ENCODE results near the gene TTLL1. TPM values are rescaled to one million over a fixed set of nuclear protein-coding genes. Genes with fewer than 3 reads are reported as not detected.

Gene TTLL1
- total RNA-seq, 2 experiments from 2014 or later, result 3.9 to 4.2 TPM

- Mint-ChIP-seq H3K27me3 (no peaks in the 10 kb centered on the region), H3K27ac (peak overlapping the region; percentile 82), H3K4me1 (peaks cover 29% of the 10 kb centered on the region), H3K36me3 (peaks cover 2% of the 10 kb centered on the region), H3K9me3 (no peaks in the 10 kb centered on the region), H3K4me3 (peak overlapping the region; percentile 96)
- DNase-seq, result no peak
These were observed 73.5 kb downstream of the TTLL1 start for GRCh38 chr22:43015677-43016042.

DNA sequence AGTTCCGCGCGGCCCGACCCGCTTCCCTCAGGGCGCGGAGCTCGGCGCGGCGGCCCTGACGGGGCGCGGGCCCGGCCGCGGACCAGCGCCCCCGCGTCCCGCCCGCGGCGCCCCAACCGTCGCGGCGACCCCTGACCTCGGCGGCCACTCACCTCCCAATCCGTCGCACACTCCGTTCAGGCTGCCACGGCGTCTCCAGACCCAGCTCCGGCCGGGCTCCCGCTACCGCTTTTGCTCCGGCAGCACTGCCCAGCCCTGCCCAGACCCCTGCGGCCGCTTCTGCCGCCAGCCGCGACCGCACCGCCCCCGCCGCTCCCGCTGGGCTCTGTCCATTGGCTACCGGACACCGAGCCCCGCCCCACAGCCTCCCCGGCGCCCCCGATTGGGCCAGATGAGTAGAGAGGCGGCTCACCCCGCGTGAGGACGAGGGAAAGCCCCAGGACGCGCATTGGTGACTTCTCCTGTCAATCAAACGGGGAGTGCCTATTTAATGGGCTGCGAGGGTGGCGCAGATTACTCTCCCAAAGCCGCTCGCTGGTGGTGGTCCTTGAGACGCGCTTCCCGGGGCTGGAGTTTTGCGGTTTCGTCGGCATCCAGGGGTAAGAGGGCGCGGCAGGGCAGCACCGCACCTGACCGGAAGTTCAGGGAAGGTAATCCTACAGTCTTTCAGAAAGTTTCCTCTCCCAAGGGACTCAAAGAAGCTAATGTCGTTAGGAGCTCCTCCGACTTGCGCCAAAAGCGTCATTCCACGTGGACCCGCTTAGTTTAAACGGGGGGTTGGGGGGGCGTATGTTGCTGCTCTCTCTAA lies 74.1 kb downstream of the TTLL1 start, which contains the start of gene PACSIN2:
TSS of gene PACSIN2 (minus strand) at position 281 of the 808 bp plus-strand sequence. CDS start 103,069 bp downstream, outside the sequence.
- peak; percentile 99 for DNase-seq
- Mint-ChIP-seq H3K4me3 (peak within 1 kb of the TSS; percentile 96), H3K9me3 (no peaks in the 10 kb centered on the region), H3K36me3 (peaks cover 2% of the 10 kb centered on the region), H3K27me3 (no peaks in the 10 kb centered on the region), H3K4me1 (peaks cover 31% of the 10 kb centered on the region), H3K27ac (peak within 1 kb of the TSS; percentile 82)

DNA sequence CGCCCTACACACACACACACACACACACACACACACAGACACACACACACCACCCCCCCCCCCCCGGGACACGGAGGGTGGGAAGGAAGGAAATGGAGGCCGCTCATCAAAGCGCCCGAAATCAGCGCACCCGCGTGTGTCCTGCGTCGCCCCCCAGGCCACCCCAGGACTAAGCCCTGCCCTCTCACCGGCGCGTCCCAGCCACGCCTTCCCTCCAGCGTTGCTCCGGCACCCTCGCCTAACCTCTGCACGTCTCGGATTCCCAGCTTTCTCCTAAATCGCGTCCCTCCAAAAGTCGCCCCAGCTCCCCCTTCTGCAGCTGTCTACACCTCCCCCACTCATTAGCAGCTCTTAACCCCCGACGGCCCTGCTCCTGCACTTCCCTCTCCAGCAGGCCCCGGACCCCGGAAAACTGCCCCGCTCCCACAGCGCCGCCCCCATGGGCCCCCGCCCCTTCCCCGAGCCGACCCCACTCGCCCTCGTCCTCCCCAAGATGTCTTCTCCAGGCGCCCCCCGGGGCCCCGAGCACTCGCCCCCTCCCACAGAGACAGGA lies 74.8 kb downstream of the TTLL1 start:
- no peaks in the 10 kb centered on the region for H3K9me3 Mint-ChIP-seq
- peaks cover 31% of the 10 kb centered on the region for H3K4me1 Mint-ChIP-seq
- H3K36me3 Mint-ChIP-seq, result peaks cover 2% of the 10 kb centered on the region
- DNase-seq, result peak; percentile 44
- no peaks in the 10 kb centered on the region for H3K27me3 Mint-ChIP-seq
- H3K4me3 Mint-ChIP-seq, result peak overlapping the region; percentile 96
- peak overlapping the region; percentile 76 for H3K27ac Mint-ChIP-seq

- Mint-ChIP-seq H3K4me3 (peak overlapping the region; percentile 96), H3K4me1 (peaks cover 37% of the 10 kb centered on the region), H3K27me3 (no peaks in the 10 kb centered on the region), H3K36me3 (peaks cover 2% of the 10 kb centered on the region), H3K9me3 (no peaks in the 10 kb centered on the region), H3K27ac (peak overlapping the region; percentile 76)
- DNase-seq, result no peak
These were observed 75.6 kb downstream of the TTLL1 start for GRCh38 chr22:43013355-43014315.

DNA sequence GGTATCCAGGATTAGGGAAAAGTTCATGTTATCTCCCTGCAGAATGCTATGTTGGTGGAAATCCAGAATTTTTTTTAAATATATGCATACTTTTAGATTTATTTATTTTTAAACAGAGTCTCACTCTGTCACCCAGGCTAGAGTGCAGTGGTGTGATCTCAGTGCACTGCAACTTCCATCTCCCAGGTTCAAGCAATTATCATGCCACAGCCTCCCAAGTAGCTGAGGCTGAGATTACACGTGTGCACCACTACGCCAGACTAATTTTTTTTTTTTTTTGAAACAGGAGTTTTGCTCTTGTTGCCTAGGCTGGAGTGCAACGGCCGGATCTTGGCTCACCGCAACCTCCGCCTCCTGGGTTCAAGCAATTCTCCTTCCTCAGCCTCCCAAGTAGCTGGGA lies 76.8 kb downstream of the TTLL1 start:
- H3K27me3 Mint-ChIP-seq, result no peaks in the 10 kb centered on the region

DNA sequence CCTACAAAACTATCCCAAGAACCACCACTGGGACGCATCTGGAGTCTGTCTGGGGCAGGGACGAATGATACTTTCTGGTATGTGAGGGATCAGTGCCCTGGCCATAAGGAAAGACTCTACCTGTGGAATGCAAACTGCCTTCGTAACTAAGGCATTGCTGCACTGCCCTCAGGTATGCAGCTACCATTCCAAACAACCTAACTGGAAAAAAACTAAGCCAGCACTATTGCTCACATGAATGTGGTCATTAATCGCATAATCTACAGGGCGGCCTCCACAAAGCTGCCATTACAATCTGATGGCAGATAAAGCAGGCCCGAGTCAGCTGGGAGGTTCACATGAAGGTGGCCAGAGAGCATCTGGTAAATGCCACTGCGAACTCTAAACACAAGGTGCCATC lies 78.1 kb downstream of the TTLL1 start:
- Mint-ChIP-seq H3K27me3 (no peaks in the 10 kb centered on the region), H3K27ac (no peak overlapping the region), H3K4me1 (peaks cover 55% of the 10 kb centered on the region), H3K9me3 (no peaks in the 10 kb centered on the region), H3K36me3 (peaks cover 2% of the 10 kb centered on the region), H3K4me3 (no peak overlapping the region)
- DNase-seq, result no peak

More for the DNA sequence above, 76.8 kb downstream of the TTLL1 start:
- Mint-ChIP-seq H3K27ac (no peak overlapping the region), H3K9me3 (no peaks in the 10 kb centered on the region), H3K4me3 (no peak overlapping the region), H3K4me1 (peaks cover 42% of the 10 kb centered on the region), H3K36me3 (peaks cover 2% of the 10 kb centered on the region)
- no peak for DNase-seq

- peaks cover 2% of the 10 kb centered on the region for H3K36me3 Mint-ChIP-seq
- no peaks in the 10 kb centered on the region for H3K27me3 Mint-ChIP-seq
- peaks cover 66% of the 10 kb centered on the region for H3K4me1 Mint-ChIP-seq
- no peak overlapping the region for H3K27ac Mint-ChIP-seq
- no peaks in the 10 kb centered on the region for H3K9me3 Mint-ChIP-seq
- no peak for DNase-seq
- H3K4me3 Mint-ChIP-seq, result no peak overlapping the region
These were observed 79.7 kb downstream of the TTLL1 start for GRCh38 chr22:43009444-43009843.

DNA sequence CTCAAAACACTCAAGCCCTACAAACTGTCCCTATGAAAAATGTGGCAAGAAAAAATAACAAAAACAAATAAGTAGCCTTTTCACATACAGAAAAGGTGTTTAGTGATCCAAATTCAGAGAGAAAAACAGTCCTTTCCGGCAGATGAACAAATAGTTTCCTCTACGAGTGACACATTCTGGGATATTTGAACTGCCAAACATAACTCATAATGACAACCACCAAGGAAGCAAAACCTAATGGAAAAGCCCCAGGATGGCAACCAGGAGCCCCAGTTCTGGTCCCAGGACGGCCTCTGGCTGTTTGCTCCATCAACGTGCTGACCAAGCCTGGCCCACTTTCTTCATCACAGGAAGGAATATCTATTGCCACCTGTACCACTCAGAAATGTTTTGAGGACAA lies 80.3 kb downstream of the TTLL1 start:
- Mint-ChIP-seq H3K36me3 (peaks cover 2% of the 10 kb centered on the region), H3K27ac (no peak overlapping the region), H3K4me1 (peaks cover 67% of the 10 kb centered on the region), H3K27me3 (no peaks in the 10 kb centered on the region), H3K4me3 (no peak overlapping the region), H3K9me3 (no peaks in the 10 kb centered on the region)
- DNase-seq, result no peak

GRCh38 chr22:43008509-43008908 lies 80.7 kb downstream of the TTLL1 start:
- Mint-ChIP-seq H3K4me3 (no peak overlapping the region), H3K27ac (no peak overlapping the region), H3K9me3 (peaks cover 2% of the 10 kb centered on the region), H3K4me1 (peaks cover 67% of the 10 kb centered on the region), H3K27me3 (no peaks in the 10 kb centered on the region), H3K36me3 (peaks cover 5% of the 10 kb centered on the region)
- DNase-seq, result no peak

DNA sequence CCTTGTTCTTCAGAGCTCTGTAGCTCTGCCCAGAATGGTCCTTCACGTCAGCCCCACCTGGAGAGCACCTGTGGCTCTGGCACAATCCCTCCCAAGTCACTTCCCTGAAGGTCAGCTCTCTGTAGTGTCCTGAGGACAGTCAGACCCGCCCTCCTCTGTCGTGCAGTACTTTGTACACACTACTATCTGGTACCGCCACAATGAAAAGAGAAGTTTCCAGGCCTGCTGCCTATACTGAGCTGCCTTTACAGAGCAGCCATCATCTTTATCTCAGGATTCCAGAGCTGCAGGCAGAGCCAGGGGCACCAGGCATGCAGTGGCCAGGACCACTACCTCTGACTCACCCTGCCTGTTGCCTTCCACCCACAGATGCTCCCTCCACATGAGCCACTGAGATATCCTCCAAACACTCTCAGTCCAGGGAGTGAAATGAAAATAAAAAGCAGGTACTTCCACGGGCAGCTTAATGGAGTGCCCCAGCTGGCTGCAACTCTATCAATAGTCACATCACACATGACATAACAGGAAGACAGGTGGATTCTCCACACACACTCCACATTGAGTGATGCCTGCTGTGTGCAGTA lies 81.6 kb downstream of the TTLL1 start:
- H3K9me3 Mint-ChIP-seq, result peaks cover 2% of the 10 kb centered on the region
- no peak overlapping the region for H3K4me3 Mint-ChIP-seq
- H3K27me3 Mint-ChIP-seq, result no peaks in the 10 kb centered on the region
- peak; percentile 26 for DNase-seq
- no peak overlapping the region for H3K27ac Mint-ChIP-seq
- H3K36me3 Mint-ChIP-seq, result peaks cover 2% of the 10 kb centered on the region
- peaks cover 65% of the 10 kb centered on the region for H3K4me1 Mint-ChIP-seq

DNA sequence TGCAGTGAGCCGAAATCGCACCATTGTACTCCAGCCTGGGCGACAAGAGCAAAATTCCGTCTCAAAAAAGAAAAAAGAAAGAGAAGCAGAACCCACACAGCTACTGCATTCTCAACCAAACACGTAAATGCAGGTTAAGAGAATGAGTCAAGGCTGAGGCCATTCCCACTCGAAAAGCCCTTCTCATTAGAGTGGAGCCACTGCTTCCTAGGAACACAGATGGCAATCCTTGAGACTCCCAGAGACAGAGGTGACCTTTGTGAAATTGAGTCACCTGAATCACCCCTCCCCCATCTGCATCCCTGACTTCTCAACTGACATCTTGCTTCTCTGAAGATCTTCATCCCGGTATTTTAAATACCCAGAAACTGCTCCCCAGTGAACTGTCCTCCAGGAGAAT lies 82.4 kb downstream of the TTLL1 start:
- H3K27ac Mint-ChIP-seq, result no peak overlapping the region

DNA sequence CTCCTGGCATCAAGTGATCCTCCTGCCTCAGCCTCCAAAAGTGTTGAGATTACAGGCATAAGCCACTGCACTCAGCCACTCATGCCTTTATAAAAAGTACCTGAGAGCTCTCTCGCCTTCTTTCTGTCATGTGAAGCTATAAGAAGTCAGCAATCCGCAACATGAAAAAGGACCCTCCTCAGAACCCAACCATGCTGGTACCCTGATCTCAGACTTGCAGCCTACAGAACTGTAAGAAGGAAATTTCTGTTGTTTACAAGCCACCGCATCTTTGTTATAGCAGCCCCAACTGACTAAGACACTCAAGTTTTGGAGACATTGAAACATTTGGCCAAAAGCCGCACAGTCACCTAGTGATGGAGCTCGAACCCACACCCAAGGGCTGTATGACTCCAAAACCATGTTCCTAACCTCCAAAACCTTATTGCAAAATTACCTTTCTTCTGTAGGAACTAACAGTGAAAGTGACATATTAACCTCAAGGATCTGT lies 83.1 kb downstream of the TTLL1 start:
- no peak overlapping the region for H3K27ac Mint-ChIP-seq
- peaks cover 74% of the 10 kb centered on the region for H3K4me1 Mint-ChIP-seq
- peaks cover 2% of the 10 kb centered on the region for H3K9me3 Mint-ChIP-seq

More for the DNA sequence above, 82.4 kb downstream of the TTLL1 start:
- no peak for DNase-seq
- no peak overlapping the region for H3K4me3 Mint-ChIP-seq
- peaks cover 2% of the 10 kb centered on the region for H3K36me3 Mint-ChIP-seq
- H3K9me3 Mint-ChIP-seq, result peaks cover 2% of the 10 kb centered on the region
- no peaks in the 10 kb centered on the region for H3K27me3 Mint-ChIP-seq
- peaks cover 72% of the 10 kb centered on the region for H3K4me1 Mint-ChIP-seq

DNA sequence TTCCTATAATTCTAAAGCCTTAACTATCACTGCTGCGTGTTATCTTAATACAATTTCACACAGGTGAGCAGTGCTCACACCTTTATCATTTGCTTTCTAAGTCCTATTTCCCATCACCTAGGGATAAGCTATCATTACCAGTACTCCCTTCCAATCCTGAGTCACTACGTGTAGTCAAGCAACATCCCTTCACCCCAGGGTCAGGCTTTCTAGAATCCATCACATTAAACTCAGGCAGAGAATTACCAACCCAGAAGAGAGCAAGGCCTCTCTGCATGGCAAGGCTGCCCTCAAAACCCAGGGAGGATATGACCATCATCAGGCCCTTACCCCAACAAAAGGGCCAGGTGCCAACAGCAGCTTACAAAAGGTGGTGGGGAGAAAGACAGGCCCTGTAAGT lies 84.1 kb downstream of the TTLL1 start:
- H3K4me1 Mint-ChIP-seq, result peaks cover 79% of the 10 kb centered on the region
- peaks cover 2% of the 10 kb centered on the region for H3K9me3 Mint-ChIP-seq
- peaks cover 2% of the 10 kb centered on the region for H3K36me3 Mint-ChIP-seq
- no peak for DNase-seq
- no peak overlapping the region for H3K4me3 Mint-ChIP-seq
- H3K27me3 Mint-ChIP-seq, result no peaks in the 10 kb centered on the region
- peak overlapping the region; percentile 23 for H3K27ac Mint-ChIP-seq

More for the DNA sequence above, 83.1 kb downstream of the TTLL1 start:
- DNase-seq, result no peak
- Mint-ChIP-seq H3K27me3 (no peaks in the 10 kb centered on the region), H3K4me3 (no peak overlapping the region), H3K36me3 (peaks cover 2% of the 10 kb centered on the region)

GRCh38 chr22:43004362-43005035 lies 84.7 kb downstream of the TTLL1 start:
- Mint-ChIP-seq H3K9me3 (peaks cover 2% of the 10 kb centered on the region), H3K27me3 (no peaks in the 10 kb centered on the region), H3K4me3 (no peak overlapping the region), H3K36me3 (peaks cover 2% of the 10 kb centered on the region), H3K4me1 (peaks cover 85% of the 10 kb centered on the region), H3K27ac (peak overlapping the region; percentile 57)
- DNase-seq, result peak; percentile 22
